ACC112 (cell line): ENCODE data around the gene CDH6.

Source experiments
- H2AFZ ChIP-seq: fragments of 200-600 bp; sonication (generic); one replicate; pipeline ENCODE4 v1.6.0; 2017; ENCODE audit warnings: antibody characterized with exemption, low read length; ENCODE audit not compliant: unreplicated experiment
- H3K27ac ChIP-seq: fragments of 200-600 bp; sonication (generic); 2 replicates; pipeline ENCODE4 v1.5.1; 2014; ENCODE audit warnings: low read depth, mild to moderate bottlenecking, antibody characterized with exemption, low read length, moderate library complexity
- H3K27me3 ChIP-seq: fragments of 200-600 bp; sonication (generic); 2 replicates; pipeline ENCODE4 v1.6.1; 2014; ENCODE audit warnings: mild to moderate bottlenecking, antibody characterized with exemption, low read length, moderate library complexity, mixed read lengths; ENCODE audit not compliant: insufficient read depth
- H3K36me3 ChIP-seq: fragments of 200-600 bp; sonication (generic); 2 replicates; pipeline ENCODE4 v1.6.1; 2016; ENCODE audit warnings: mild to moderate bottlenecking, antibody characterized with exemption, low read length, moderate library complexity, mixed read lengths; ENCODE audit not compliant: insufficient read depth
- H3K4me1 ChIP-seq: fragments of 200-600 bp; sonication (generic); one replicate; pipeline ENCODE4 v1.6.1; 2016; ENCODE audit warnings: low read length, mixed read lengths; ENCODE audit not compliant: insufficient read depth, unreplicated experiment, control insufficient read depth
- H3K4me3 ChIP-seq: fragments of 200-600 bp; sonication (generic); 2 replicates; pipeline ENCODE4 v1.5.1; 2014; ENCODE audit warnings: mild to moderate bottlenecking, low read depth, low read length
- H3K79me2 ChIP-seq: fragments of 200-600 bp; sonication (generic); one replicate; pipeline ENCODE4 v1.6.0; 2016; ENCODE audit warnings: low read length; ENCODE audit not compliant: control insufficient read depth, unreplicated experiment, insufficient read depth

The CDH6 gene

DNA sequence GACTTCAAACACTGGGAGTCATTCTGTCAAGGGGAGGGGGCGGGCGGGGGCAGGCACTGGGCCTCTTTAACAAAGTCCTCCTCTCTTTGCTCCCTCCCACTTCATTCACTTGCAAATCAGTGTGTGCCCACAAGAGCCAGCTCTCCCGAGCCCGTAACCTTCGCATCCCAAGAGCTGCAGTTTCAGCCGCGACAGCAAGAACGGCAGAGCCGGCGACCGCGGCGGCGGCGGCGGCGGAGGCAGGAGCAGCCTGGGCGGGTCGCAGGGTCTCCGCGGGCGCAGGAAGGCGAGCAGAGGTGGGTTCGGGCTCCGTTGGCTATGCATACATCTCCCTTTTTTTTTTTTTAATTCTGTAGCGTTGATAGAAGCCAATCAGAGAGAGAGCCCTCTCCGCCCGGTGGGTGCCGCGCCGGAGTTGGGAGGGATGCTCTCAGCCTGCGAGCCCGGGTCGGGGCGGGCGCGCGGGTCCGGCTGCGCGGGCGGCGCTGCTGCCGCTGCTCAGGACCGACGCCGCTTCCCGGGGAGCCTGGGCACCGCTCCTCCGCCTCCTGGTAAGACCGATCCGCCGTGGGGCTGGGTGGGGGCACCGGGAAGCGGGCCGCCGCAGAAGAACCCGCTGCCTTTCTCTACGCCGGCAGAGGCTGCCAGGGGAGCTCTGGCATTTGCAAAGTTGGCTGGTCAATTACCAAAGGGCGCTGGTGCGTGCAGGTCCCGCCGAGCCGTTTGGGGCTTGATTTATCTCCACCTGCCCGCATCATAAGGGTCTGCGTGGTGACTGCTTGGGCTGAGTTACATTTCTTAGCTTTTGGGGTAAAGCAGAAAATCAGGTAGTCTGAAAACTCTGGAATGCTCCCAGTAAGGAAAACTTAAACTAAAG, at the start of gene CDH6:
CDH6 (plus strand) TSS at position 96 of the 877 bp plus-strand sequence. CDS start 73,788 bp downstream, outside the sequence.
- peak within 1 kb of the TSS; percentile 84 for H3K4me3 ChIP-seq
- no peak within 1 kb of the TSS for H3K27ac ChIP-seq
- no peaks in the 10 kb centered on the region for H3K79me2 ChIP-seq
- no peaks in the 10 kb centered on the region for H3K36me3 ChIP-seq
- H2AFZ ChIP-seq, result peak within 1 kb of the TSS; percentile 92
- peaks cover 16% of the 10 kb centered on the region for H3K4me1 ChIP-seq
- H3K27me3 ChIP-seq, result peaks cover 19% of the 10 kb centered on the region

- H3K4me3 ChIP-seq, result no peak overlapping the region
- H3K4me1 ChIP-seq, result peaks cover 8% of the 10 kb centered on the region
- no peaks in the 10 kb centered on the region for H3K36me3 ChIP-seq
- no peak overlapping the region for H3K27ac ChIP-seq
- H3K27me3 ChIP-seq, result no peaks in the 10 kb centered on the region
- no peak overlapping the region for H2AFZ ChIP-seq
- no peaks in the 10 kb centered on the region for H3K79me2 ChIP-seq
Observed at GRCh38 chr5:31144364-31144763, 49.1 kb upstream of the CDH6 start.

DNA sequence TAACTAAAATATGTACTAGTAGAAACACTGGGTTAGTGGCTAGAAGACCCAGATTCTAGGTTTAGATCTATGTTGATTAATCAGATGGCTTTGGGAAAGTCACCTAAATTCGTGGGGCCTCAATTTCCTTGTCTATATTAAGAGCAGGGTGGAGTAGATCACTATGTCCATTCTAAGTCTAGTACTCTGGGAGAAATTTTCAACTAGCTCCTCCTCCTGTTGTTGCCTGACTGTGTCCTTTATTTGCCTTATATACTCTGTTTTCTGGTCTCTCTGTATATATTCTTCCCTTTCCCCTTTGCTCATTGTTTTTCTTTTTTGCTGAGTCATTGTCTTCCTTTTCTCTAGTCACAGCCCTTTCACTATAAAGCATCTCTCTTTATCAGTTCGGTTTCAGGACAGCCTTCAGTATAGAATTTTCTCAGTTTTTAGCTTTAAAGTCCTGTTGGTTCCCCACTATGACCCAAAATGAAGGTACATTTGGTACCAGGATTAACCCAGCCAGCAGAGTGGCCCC, 44.5 kb upstream of the CDH6 start:
- no peaks in the 10 kb centered on the region for H3K36me3 ChIP-seq
- peaks cover 11% of the 10 kb centered on the region for H3K4me1 ChIP-seq
- H3K27me3 ChIP-seq, result no peaks in the 10 kb centered on the region
- H2AFZ ChIP-seq, result peak overlapping the region; percentile 49
- H3K79me2 ChIP-seq, result no peaks in the 10 kb centered on the region
- no peak overlapping the region for H3K4me3 ChIP-seq
- peak overlapping the region; percentile 50 for H3K27ac ChIP-seq

DNA sequence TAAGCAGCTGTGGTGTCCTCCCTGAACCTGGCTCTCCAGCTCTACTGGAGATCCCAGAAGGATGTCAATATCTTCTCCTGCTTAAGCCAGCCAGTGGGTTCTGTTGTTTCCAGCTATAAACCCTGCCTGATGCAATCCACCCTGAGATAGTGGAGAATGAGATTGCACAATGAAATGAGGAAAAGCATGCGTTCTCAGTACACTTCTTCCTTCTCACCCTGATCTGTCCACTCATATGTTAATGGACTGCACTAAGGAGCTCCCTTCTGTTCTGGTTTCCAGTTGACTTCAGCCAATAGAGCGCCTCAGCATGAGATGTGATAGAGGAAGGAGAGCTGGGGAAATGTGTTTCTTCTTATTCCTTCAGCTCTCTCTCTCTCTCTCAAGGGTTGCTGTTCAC, 40.0 kb upstream of the CDH6 start:
- Histone ChIP-seq H3K4me1 (peaks cover 11% of the 10 kb centered on the region), H3K79me2 (no peaks in the 10 kb centered on the region), H3K4me3 (no peak overlapping the region), H3K27me3 (peaks cover 8% of the 10 kb centered on the region; the same call in 1 of the 2 replicates), H3K36me3 (no peaks in the 10 kb centered on the region), H2AFZ (no peak overlapping the region), H3K27ac (no peak overlapping the region)

GRCh38 chr5:31156631-31157160, 36.8 kb upstream of the CDH6 start:
- no peaks in the 10 kb centered on the region for H3K4me1 ChIP-seq
- H3K27me3 ChIP-seq, result peaks cover 11% of the 10 kb centered on the region
- no peak overlapping the region for H3K27ac ChIP-seq
- no peaks in the 10 kb centered on the region for H3K79me2 ChIP-seq
- no peak overlapping the region for H2AFZ ChIP-seq
- no peaks in the 10 kb centered on the region for H3K36me3 ChIP-seq
- H3K4me3 ChIP-seq, result no peak overlapping the region

DNA sequence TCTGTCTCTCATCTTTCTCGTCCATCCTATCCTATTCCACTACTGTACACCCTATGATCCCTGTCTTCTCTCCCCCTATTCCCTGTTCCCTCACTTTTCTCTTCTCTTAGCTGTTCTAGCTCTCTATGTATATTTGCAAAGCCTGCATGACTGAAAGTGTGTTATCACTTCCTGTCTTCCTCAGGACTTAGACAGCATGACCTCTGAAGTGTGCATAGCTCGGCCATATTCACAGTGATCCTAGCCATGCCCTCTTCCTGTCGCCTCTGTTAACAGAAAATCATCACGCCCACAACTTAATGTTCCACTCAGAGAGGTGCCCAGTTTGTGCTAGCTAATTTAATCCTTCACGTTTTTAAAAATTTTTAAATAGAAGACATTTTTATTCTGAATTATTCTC, 35.8 kb upstream of the CDH6 start:
- Histone ChIP-seq H3K27me3 (peaks cover 11% of the 10 kb centered on the region), H3K4me1 (no peaks in the 10 kb centered on the region), H3K27ac (no peak overlapping the region), H3K79me2 (no peaks in the 10 kb centered on the region), H3K36me3 (no peaks in the 10 kb centered on the region), H2AFZ (no peak overlapping the region), H3K4me3 (no peak overlapping the region)

GRCh38 chr5:31158686-31159085, 34.8 kb upstream of the CDH6 start:
- Histone ChIP-seq H3K79me2 (no peaks in the 10 kb centered on the region), H3K4me3 (no peak overlapping the region), H3K4me1 (no peaks in the 10 kb centered on the region), H3K27ac (no peak overlapping the region), H3K36me3 (no peaks in the 10 kb centered on the region), H3K27me3 (peaks cover 11% of the 10 kb centered on the region), H2AFZ (no peak overlapping the region)

- H3K36me3 ChIP-seq, result no peaks in the 10 kb centered on the region
- no peaks in the 10 kb centered on the region for H3K79me2 ChIP-seq
- peaks cover 3% of the 10 kb centered on the region; the same call in 1 of the 2 replicates for H3K27me3 ChIP-seq
- no peak overlapping the region for H3K4me3 ChIP-seq
- no peak overlapping the region for H2AFZ ChIP-seq
- H3K27ac ChIP-seq, result no peak overlapping the region
- H3K4me1 ChIP-seq, result no peaks in the 10 kb centered on the region
Observed at GRCh38 chr5:31161781-31162181, 31.7 kb upstream of the CDH6 start.

DNA sequence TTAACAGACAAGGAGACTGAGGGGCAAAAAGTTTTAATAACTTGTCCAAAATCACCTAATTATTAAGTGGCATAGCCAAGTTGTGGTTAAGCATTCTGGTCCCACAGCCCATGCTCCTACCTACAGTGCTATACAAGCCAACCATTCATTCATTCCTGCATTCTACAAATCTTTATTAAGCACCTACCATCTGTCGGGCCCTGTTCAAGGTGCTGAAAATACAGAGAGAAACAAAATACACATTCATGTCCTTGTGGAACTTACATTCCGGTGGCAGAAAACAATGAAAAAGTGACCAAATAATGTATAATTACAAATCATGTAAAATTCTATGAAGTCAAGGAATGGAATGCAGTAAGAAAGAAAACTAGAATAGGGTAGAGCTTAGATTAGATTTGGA, 27.8 kb upstream of the CDH6 start:
- Histone ChIP-seq H2AFZ (no peak overlapping the region), H3K4me1 (no peaks in the 10 kb centered on the region), H3K27ac (no peak overlapping the region), H3K27me3 (no peaks in the 10 kb centered on the region), H3K36me3 (no peaks in the 10 kb centered on the region), H3K4me3 (no peak overlapping the region), H3K79me2 (no peaks in the 10 kb centered on the region)

- Histone ChIP-seq H2AFZ (no peak overlapping the region), H3K27ac (no peak overlapping the region), H3K27me3 (no peaks in the 10 kb centered on the region), H3K4me3 (no peak overlapping the region), H3K4me1 (no peaks in the 10 kb centered on the region), H3K36me3 (no peaks in the 10 kb centered on the region), H3K79me2 (no peaks in the 10 kb centered on the region)
Observed at GRCh38 chr5:31169379-31169778, 24.1 kb upstream of the CDH6 start.

- H2AFZ ChIP-seq, result no peak overlapping the region
- no peaks in the 10 kb centered on the region for H3K27me3 ChIP-seq
- no peaks in the 10 kb centered on the region for H3K4me1 ChIP-seq
- H3K36me3 ChIP-seq, result no peaks in the 10 kb centered on the region
- H3K4me3 ChIP-seq, result no peak overlapping the region
- H3K79me2 ChIP-seq, result no peaks in the 10 kb centered on the region
- no peak overlapping the region for H3K27ac ChIP-seq
Observed at GRCh38 chr5:31172881-31173280, 20.6 kb upstream of the CDH6 start.
